Neural crest cell (in vitro differentiated cells): ENCODE data around the gene CDKAL1. TPM values are rescaled to one million over a fixed set of nuclear protein-coding genes. Genes with fewer than 3 reads are reported as not detected.

ENCODE experiments used
- DNase-seq: peaks from one replicate; pipeline ENCODE4 v3.0.0; 2021; ENCODE audit warnings: low read depth, mixed read lengths, low spot score
- H3K27ac Mint-ChIP-seq: one replicate; pipeline ENCODE4 v1.8.0; 2021; ENCODE audit warnings: mild to moderate bottlenecking, mixed read lengths; ENCODE audit not compliant: unreplicated experiment
- H3K27me3 Mint-ChIP-seq: 2 replicates; pipeline ENCODE4 v1.8.0; 2021; ENCODE audit warnings: low read depth, mild to moderate bottlenecking, mixed read lengths
- H3K36me3 Mint-ChIP-seq: 2 replicates; pipeline ENCODE4 v1.8.0; 2021; ENCODE audit warnings: low read depth, mild to moderate bottlenecking, mixed read lengths
- H3K4me1 Mint-ChIP-seq: 2 replicates; pipeline ENCODE4 v1.8.0; 2021; ENCODE audit warnings: mixed read lengths
- H3K4me3 Mint-ChIP-seq: one replicate; pipeline ENCODE4 v1.8.0; 2021; ENCODE audit warnings: mild to moderate bottlenecking, mixed read lengths
- H3K9me3 Mint-ChIP-seq: 2 replicates; pipeline ENCODE4 v1.8.0; 2021; ENCODE audit warnings: mixed read lengths
- total RNA-seq: library from RNA; stranded (reverse); gene quantifications from 2 replicates; pipeline ENCODE4 v1.2.1, GENCODE V29; 2021
- TF ChIP-seq, protein P1 (sequence below): fragments of 200-600 bp; sonication (generic); conservative IDR thresholded peaks from 2 replicates; pipeline ENCODE4 v1.5.0; 2021; ENCODE audit warnings: antibody characterized with exemption, mild to moderate bottlenecking

CDKAL1 gene
- total RNA-seq, 1 donor from 2014 or later, result 25.4 TPM

DNA sequence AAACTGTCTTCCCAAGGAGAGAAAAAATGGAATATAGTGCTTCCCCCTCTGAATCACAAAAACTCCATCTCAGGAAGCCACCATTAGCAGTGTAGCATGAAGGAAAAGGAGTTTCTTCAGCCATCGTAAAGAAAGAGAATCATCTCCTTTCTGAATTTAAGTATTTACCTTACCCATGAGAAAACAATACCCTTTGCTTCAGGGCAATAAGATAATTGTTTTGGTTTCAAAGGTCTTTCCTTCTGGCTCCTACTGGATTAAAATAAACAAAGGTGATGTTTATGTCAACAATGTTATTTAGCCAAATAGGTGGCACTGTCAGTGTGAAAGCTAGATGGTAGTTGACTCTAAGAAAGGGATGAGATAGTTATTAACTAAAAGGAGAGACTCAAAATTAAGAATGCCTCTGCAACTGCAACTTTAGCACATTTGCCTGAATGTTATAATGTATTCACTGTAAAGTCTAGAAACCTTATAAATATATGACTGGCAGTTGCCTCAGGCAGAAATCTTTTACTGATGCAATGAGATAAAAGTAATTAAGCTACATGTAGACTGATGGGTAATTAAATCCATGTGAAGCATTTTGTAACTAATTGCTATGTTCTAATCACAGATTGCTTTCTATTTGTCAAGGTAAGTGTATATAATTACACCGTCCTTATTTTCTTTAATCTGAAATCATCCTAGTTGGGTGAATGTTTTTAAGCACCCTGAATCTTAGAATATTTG, 399.0 kb downstream of the CDKAL1 start:
- H3K27ac Mint-ChIP-seq, result no peak overlapping the region
- DNase-seq, result no peak
- peaks cover 2% of the 10 kb centered on the region for H3K9me3 Mint-ChIP-seq
- no peak overlapping the region for H3K4me3 Mint-ChIP-seq
- H3K27me3 Mint-ChIP-seq, result no peaks in the 10 kb centered on the region
- no peaks in the 10 kb centered on the region for H3K4me1 Mint-ChIP-seq
- TF ChIP-seq, protein P1, sequence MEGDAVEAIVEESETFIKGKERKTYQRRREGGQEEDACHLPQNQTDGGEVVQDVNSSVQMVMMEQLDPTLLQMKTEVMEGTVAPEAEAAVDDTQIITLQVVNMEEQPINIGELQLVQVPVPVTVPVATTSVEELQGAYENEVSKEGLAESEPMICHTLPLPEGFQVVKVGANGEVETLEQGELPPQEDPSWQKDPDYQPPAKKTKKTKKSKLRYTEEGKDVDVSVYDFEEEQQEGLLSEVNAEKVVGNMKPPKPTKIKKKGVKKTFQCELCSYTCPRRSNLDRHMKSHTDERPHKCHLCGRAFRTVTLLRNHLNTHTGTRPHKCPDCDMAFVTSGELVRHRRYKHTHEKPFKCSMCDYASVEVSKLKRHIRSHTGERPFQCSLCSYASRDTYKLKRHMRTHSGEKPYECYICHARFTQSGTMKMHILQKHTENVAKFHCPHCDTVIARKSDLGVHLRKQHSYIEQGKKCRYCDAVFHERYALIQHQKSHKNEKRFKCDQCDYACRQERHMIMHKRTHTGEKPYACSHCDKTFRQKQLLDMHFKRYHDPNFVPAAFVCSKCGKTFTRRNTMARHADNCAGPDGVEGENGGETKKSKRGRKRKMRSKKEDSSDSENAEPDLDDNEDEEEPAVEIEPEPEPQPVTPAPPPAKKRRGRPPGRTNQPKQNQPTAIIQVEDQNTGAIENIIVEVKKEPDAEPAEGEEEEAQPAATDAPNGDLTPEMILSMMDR, result no peak
- no peaks in the 10 kb centered on the region for H3K36me3 Mint-ChIP-seq

DNA sequence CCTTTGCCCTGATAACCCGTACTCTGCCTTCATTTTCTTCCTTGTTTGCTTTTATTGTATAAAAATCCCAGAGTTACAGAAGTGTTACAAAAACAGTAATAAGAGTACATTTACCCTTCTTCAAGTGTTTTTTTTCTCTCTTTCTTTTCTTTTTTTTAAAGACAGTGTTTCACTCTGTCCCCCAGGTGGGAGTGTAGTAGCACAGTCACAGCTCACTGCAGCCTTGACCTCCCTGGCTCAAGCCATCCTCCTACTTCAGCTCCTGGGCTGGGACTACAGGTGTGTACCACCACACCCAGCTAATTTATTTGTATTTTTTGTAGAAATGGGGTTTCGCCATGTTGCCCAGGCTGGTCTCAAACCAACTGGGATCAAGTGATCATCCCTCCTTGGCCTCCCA, 402.7 kb downstream of the CDKAL1 start:
- TF ChIP-seq, protein P1, result no peak
- H3K27me3 Mint-ChIP-seq, result no peaks in the 10 kb centered on the region
- peaks cover 8% of the 10 kb centered on the region for H3K4me1 Mint-ChIP-seq
- H3K9me3 Mint-ChIP-seq, result peaks cover 5% of the 10 kb centered on the region
- DNase-seq, result no peak
- H3K36me3 Mint-ChIP-seq, result peaks cover 6% of the 10 kb centered on the region
- peak overlapping the region; percentile 9 for H3K27ac Mint-ChIP-seq
- no peak overlapping the region for H3K4me3 Mint-ChIP-seq

DNA sequence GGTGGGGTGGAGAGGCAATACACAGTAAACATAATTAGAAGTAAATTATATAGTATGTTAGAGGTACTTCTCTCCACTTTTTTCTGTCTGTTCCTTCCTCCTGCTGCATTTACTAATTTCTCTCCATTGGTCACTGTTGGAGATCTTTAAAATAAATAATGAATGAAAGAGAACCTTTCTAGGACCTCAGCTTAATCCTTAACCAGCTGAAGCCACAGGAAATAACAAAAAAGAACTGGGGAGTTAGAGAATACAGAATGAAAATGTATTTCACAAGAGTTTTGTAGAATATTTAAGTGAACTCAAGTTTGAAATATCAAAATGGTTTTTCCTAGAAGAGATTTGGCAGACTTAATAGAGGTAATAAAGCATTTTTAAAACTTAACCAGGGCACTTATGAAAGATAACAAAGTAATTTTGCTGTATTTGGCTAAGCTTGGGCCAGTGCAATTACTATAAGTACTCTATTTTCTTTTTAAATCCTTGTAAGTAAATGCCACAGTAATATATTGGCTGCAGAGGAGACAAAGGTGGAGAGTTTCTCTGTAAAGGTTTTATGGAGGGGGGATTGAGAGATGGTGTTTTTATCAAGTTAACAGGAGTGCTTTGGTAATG, 405.0 kb downstream of the CDKAL1 start:
- TF ChIP-seq, protein P1, result no peak
- H3K27me3 Mint-ChIP-seq, result no peaks in the 10 kb centered on the region
- no peak overlapping the region for H3K27ac Mint-ChIP-seq
- H3K4me3 Mint-ChIP-seq, result no peak overlapping the region
- peaks cover 18% of the 10 kb centered on the region for H3K36me3 Mint-ChIP-seq
- no peak for DNase-seq
- H3K9me3 Mint-ChIP-seq, result peaks cover 16% of the 10 kb centered on the region
- H3K4me1 Mint-ChIP-seq, result peaks cover 8% of the 10 kb centered on the region

DNA sequence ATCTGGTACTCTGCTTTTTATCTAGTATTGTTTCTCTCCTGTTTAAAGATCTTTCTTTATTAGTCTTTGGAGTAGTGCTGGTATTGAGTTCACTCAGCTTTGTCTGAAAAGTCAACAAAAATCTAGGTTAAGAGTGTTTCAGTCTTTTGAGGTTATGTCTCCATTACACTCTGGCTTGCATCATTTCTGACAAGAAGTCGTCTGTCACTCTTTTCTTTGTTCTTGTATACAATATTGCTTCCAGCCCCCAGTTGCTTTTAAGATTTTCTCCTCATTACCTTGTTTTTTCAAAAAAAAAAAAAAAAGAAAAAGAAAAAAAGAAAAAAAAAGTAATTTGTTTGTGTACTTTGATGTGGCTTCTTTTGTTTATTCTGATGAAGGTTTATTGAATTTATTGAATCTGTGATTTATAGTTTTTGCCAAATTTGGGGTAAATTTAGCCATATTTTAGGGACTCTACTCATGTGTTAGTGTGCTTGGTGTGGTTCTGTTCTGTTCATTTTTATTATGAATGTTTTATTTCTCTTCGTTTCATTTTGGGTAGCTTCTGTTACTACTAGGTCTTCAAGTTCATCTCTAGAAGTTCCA, 408.9 kb downstream of the CDKAL1 start:
- TF ChIP-seq, protein P1, result no peak
- H3K4me3 Mint-ChIP-seq, result no peak overlapping the region
- H3K4me1 Mint-ChIP-seq, result peaks cover 13% of the 10 kb centered on the region
- peaks cover 22% of the 10 kb centered on the region for H3K36me3 Mint-ChIP-seq
- no peaks in the 10 kb centered on the region for H3K27me3 Mint-ChIP-seq
- no peak for DNase-seq
- peaks cover 18% of the 10 kb centered on the region for H3K9me3 Mint-ChIP-seq
- H3K27ac Mint-ChIP-seq, result no peak overlapping the region

DNA sequence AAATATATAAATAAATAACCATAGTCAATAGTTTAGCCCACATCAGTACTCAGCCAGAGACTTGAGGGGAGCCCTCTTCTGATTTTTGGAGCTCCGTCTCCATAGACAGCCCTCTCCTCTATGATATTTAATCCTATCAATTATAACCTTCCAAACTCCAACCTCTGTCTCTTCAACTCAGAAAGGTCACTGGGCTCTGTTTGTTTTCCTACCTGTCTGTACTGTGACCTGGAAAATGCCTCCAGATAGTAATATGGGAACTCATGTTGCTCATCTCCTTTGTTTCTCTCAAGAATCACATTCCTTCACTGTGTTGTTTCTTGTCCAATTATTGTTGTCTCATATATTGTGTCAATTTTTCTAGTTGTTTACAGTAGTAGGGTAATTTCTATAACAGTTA, 409.7 kb downstream of the CDKAL1 start:
- peaks cover 18% of the 10 kb centered on the region for H3K9me3 Mint-ChIP-seq
- no peaks in the 10 kb centered on the region for H3K27me3 Mint-ChIP-seq
- H3K4me3 Mint-ChIP-seq, result no peak overlapping the region
- H3K4me1 Mint-ChIP-seq, result peaks cover 16% of the 10 kb centered on the region
- H3K36me3 Mint-ChIP-seq, result peaks cover 22% of the 10 kb centered on the region
- H3K27ac Mint-ChIP-seq, result no peak overlapping the region
- TF ChIP-seq, protein P1, result no peak
- no peak for DNase-seq
